Measurements from ENCODE around the gene PLD6.
"Not testable (repeated sequence)": the region's sequence is repeated elsewhere in the genome, so short reads cannot be mapped to it uniquely, and the experiment has no call there.

Gene PLD6

DNA sequence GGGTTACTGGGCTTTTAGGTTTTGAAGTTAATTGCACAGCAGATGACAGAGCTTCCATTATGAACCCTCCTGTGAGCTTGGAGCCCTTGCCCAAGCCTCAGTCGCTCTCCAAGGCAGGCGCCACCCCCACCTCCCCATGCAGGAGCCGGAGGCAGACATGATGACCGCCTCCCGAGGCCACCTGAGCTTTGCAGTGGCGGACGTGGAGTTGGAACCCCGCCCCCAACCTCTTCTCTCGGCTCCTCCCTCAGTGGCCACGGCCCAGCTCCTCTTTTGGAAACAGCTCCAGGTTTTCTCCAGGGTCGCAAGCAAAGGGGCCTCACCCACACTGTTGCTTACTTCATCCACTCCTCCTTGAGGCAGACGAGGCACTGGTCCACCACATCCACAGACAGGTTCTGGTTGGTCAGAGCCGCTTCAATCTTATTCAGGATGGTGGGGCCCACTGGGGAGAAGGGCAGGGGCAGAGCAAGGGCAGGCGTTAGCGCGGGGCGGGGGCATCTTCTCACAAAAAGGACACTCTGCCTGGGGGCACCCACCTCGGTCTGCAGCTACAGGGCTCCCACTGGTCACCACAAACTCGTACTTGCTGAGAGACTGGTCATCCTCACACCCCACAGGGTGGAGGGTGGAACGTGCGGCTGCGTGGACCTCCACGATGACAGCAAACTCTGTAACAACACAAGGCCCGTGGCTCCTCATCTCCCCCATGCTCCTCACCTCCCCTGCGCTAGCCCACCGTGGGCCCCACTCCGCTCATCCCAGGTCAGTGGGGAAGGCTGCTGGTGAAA, 8.7 kb upstream of the PLD6 start:
- H3K27ac Mint-ChIP-seq = no peak overlapping the region
- H3K4me3 Mint-ChIP-seq = no peak overlapping the region
- DNase-seq (ENCODE audit: low spot score in 2 of 2) (no peak), ATAC-seq (no peak)
- no peaks in the 10 kb centered on the region for H3K9me3 Mint-ChIP-seq
- peaks cover 75% of the 10 kb centered on the region for H3K36me3 Mint-ChIP-seq
- no peaks in the 10 kb centered on the region for H3K4me1 Mint-ChIP-seq

DNA sequence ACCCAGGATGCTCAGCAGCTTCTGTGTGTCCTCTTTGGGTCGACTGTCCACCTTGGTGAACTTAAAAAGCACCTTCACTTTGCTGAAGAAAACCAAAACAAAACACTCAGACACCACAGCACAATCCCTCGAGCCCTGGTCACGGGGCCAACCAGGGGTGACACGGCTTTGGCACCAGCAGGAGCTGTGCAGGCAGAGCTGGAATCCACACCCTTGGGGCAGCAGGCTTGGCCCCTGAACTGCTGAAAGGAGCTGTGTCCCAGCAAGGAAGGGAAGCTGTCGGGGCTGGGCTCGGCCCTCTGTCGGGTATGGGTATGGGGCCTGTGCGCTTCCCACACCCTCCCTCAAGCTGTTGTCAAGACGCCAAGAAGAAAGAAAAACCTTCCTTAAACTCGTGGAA, 7.6 kb upstream of the PLD6 start:
- Mint-ChIP-seq H3K4me3 (no peak overlapping the region), H3K36me3 (peaks cover 64% of the 10 kb centered on the region), H3K4me1 (no peaks in the 10 kb centered on the region), H3K27ac (no peak overlapping the region), H3K9me3 (no peaks in the 10 kb centered on the region)
- no peak for DNase-seq (ENCODE audit: low spot score in 2 of 2)
- no peak for ATAC-seq

DNA sequence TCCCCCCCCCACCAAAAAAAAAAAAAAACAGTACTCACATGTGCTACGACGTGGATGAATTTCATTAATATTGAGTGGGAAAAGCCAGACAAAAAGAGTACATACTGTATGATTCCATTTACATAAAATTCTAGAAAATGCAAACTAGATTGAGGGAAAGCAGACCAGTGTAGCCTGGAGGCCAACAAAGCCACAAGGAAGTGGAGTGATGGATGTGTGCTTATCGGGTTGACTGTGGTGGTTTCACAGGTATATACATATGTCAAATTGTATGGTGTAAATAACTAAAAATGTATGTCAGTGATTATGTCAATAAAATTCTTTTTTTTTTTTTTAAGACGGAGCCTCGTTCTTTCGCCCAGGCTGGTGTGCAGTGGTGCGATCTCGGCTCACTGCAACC, 1.9 kb upstream of the PLD6 start:
- ATAC-seq (no peak), DNase-seq (ENCODE audit: low spot score in 2 of 2) (no peak)
- Mint-ChIP-seq H3K4me1 (peaks cover 27% of the 10 kb centered on the region), H3K27ac (no peak overlapping the region), H3K36me3 (peaks cover 39% of the 10 kb centered on the region), H3K9me3 (no peaks in the 10 kb centered on the region), H3K4me3 (no peak overlapping the region)

DNA sequence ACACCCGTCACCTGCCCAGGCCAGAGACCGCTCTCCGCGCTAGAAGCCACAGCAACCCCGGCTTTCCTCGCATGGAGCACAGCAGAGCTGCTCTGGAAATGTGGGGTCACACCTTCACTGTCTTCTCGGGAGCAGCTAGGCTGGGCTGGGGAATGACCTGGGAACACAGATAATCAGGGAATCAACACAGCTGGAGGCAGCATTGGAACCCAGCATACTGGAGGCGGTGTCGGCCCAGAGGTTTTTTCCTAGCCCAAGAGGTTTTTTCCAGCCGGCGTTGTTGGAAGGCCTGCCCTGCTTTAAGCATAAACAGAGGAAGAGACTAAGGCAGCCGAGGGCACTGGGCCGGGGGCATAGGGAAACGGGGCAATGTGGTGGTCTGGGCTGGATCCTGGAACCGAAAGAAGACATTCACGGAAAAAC, 791 bp upstream of the PLD6 start:
- peak overlapping the region; percentile 82 for H3K27ac Mint-ChIP-seq

DNA sequence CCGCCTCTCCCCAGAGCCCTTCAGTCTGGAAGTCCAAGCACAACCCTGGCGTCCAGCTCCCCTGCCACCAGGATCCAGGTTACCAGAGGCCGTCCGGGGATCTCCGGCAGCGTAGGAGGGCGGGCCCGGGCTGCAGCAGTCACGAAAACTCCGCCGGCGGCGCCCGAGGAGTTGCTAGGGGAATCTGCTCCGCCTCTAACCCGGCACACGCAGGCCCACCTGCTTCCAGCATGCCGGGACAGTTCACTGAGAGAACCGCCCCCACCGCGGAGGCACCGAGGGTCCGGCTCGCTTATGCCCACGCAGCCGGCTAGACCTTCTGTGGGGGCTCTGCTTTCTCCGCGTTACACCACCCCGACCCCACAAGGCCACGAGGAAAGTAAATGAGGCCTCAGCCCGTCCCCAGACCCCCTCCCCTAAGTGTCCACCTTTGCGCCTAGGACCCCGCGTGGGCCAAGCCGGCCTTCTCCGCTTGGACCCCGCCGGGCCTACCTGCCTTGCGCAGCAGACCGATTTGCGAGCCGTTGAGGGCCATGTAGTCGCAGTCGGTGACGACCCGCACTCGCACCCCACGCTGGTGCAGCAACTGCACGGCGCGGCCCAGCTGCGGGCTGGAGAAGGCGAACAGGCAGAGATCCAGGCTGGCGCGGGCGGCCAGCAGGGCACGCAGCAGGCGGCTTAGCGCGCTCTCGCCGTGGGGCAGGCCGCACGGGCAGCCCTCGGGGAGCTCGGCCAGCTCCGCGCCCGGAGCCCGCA, 587 bp downstream of the PLD6 start:
- peak; percentile 44 to 80 for DNase-seq (ENCODE audit: low spot score in 2 of 2)

More for the DNA sequence above, 791 bp upstream of the PLD6 start:
- ATAC-seq (no peak), DNase-seq (ENCODE audit: low spot score in 2 of 2) (no peak)
- no peaks in the 10 kb centered on the region for H3K9me3 Mint-ChIP-seq
- H3K4me1 Mint-ChIP-seq = peaks cover 27% of the 10 kb centered on the region
- H3K36me3 Mint-ChIP-seq = peaks cover 39% of the 10 kb centered on the region
- H3K4me3 Mint-ChIP-seq = peak overlapping the region; percentile 78

DNA sequence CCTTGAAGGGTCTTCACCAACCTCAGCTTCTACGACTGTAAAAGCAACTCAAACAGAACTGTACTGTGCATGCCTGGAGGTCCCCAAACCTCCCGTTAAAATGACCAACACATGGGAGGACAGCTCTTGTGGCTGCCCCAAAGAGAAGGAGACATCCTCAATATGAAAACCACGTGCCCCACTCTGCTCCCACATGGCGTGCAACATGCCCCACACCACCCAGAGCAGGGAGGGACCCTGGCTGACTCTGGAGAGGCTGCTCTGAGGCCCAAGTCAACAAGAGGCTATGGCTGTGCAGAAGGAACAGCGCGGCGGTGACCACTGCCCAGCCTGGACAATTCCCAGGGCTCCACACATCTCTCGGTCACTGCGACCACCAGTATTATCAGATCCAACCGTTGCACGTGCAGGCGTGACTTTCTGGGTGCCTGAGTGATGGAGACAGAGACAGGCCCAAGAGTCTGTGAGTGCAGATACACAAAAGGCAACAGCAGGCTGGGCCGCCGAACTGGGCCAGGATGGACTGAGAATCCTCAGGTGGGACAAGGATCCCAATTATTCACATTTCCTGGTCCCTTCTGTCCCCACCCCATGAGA, 1.4 kb downstream of the PLD6 start:
- ATAC-seq (no peak), DNase-seq (ENCODE audit: low spot score in 2 of 2) (no peak)
- Mint-ChIP-seq H3K27ac (peak overlapping the region; percentile 95), H3K4me1 (peaks cover 27% of the 10 kb centered on the region), H3K9me3 (no peaks in the 10 kb centered on the region), H3K36me3 (peaks cover 57% of the 10 kb centered on the region), H3K4me3 (peak overlapping the region; percentile 78)

More for the DNA sequence above, 587 bp downstream of the PLD6 start:
- ATAC-seq = peak; percentile 71
- Mint-ChIP-seq H3K4me1 (peaks cover 27% of the 10 kb centered on the region), H3K36me3 (peaks cover 51% of the 10 kb centered on the region), H3K4me3 (peak overlapping the region; percentile 78), H3K9me3 (no peaks in the 10 kb centered on the region), H3K27ac (peak overlapping the region; percentile 95)

DNA sequence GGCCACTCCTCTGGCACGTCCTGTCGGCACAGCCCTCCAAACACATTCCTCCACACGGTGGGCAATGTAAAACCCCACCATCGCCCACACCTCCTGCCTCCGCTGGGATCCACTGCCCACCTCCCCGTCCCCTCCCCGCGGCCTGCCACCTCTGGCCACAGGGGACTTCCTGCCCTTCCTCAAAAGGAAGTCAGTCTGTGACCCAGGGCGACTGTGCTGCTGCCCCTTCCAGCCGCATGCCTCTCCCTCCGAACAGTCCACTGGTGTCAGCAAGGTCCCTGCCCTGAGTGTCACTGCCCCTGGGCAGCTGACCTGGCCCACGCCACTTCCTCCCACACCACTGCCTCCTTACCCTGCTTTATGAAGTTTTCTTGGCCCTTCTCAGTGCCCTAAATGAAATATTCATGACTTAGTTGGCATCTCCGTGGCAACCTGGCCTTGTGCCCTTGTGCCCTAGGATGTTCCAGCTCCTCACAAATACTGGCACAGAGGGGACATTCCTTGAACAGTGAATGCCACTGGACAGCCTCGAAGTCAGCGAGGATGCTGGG, 2.0 kb downstream of the PLD6 start:
- DNase-seq (ENCODE audit: low spot score in 2 of 2) (peak in 1 of 2 donors; percentile 63), ATAC-seq (no peak)
- Mint-ChIP-seq H3K4me3 (peak overlapping the region; percentile 78), H3K4me1 (peaks cover 27% of the 10 kb centered on the region), H3K9me3 (no peaks in the 10 kb centered on the region), H3K27ac (peak overlapping the region; percentile 95), H3K36me3 (peaks cover 57% of the 10 kb centered on the region)

DNA sequence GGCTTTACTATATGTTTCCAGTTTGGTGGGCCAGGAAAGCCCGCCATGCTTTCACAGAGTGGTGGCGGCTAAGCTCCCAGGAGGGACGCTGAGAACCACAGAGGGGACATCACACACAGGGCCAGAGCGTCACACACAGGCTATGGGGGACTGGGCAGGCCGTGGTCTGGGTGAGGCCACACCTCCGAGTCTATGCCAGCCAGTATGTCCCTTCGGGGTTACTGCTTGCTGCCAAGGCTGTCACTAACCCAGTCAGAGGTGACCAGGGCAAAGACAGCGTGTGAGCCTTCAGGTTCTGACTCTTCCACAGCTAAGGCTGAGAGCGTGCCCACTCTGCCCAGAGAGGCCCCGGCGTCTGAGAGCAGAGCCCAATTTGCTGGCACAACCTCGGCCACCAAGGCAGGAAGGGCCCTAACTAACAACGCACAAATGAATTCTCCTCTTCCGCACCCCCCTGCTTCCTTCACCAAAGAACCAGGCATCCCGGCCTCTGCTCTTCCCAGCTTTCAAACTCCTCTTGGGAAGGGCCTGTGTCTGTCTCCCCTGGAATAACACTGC, 2.9 kb downstream of the PLD6 start:
- DNase-seq (ENCODE audit: low spot score in 2 of 2) (no peak), ATAC-seq (no peak)
- H3K27ac Mint-ChIP-seq = peak overlapping the region; percentile 95
- peaks cover 63% of the 10 kb centered on the region for H3K36me3 Mint-ChIP-seq
- no peaks in the 10 kb centered on the region for H3K9me3 Mint-ChIP-seq
- H3K4me1 Mint-ChIP-seq = peaks cover 27% of the 10 kb centered on the region
- H3K4me3 Mint-ChIP-seq = peak overlapping the region; percentile 78

DNA sequence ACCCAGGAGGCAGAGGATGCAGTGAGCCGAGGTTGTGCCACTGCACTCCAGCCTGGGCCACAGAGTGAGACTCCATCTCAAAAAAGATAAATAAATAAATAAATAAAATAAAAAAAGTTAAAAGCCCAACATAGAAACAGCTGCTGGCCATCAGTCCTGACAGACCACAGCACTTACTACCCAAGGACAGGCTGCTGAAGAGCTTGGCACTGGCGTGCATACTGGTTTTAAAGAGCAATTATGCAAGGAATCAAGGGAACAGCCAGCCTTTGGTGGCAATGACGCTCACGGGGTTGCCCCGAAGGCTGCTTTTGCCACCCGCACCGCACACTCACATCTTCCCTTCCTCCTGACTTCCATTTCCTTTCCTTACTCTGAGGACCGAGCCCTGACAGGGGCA, 4.2 kb downstream of the PLD6 start:
- no peak for DNase-seq (ENCODE audit: low spot score in 2 of 2)
- Mint-ChIP-seq H3K4me1 (peaks cover 32% of the 10 kb centered on the region), H3K4me3 (no peak overlapping the region), H3K27ac (peak overlapping the region; percentile 34), H3K9me3 (no peaks in the 10 kb centered on the region), H3K36me3 (peaks cover 64% of the 10 kb centered on the region)
- ATAC-seq = no peak

DNA sequence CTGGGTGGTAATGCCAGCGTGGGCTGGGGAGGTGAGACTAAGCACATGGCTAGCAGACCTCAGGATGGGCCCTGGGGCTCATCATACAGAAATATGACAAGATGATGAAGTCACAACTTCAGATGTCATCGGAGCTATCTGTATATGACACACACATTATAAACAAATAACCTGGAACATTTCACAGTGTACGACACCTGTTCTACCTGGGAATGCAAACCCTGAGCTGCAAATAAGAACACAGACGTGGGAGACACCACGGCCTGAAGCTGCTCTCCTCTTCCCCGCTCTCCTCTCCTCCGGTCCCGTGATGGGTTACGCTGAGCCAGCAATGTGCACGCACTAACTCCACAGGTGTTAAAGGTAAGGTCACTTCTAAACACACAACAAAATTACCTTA, 4.9 kb downstream of the PLD6 start:
- peak overlapping the region; percentile 34 for H3K27ac Mint-ChIP-seq
- no peaks in the 10 kb centered on the region for H3K9me3 Mint-ChIP-seq
- DNase-seq (ENCODE audit: low spot score in 2 of 2) = no peak
- no peak overlapping the region for H3K4me3 Mint-ChIP-seq
- peaks cover 58% of the 10 kb centered on the region for H3K36me3 Mint-ChIP-seq
- peaks cover 27% of the 10 kb centered on the region for H3K4me1 Mint-ChIP-seq
- ATAC-seq = no peak

DNA sequence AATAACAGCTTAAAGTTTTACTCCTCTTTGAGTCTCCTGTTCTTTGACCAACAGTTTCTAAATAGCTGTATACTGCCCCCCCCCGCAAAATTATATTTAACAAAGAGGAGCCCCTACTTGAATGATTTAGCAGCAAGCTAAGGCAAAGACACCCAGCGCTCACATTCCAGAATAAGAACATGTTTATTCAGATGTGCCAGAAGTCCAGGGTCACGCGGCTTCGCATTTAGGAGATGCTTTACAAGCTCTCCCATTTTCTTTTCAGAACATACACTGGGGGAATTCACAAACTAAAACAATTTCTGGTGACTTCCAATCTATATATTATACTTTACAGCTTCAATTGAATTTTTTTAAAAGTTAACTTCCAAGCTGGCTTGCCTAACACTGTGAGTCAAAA, 5.3 kb downstream of the PLD6 start:
- no peak for DNase-seq (ENCODE audit: low spot score in 2 of 2)
- H3K4me1 Mint-ChIP-seq = peaks cover 27% of the 10 kb centered on the region
- no peaks in the 10 kb centered on the region for H3K9me3 Mint-ChIP-seq
- H3K27ac Mint-ChIP-seq = peak overlapping the region; percentile 60
- H3K4me3 Mint-ChIP-seq = no peak overlapping the region
- ATAC-seq = no peak
- peaks cover 56% of the 10 kb centered on the region for H3K36me3 Mint-ChIP-seq

DNA sequence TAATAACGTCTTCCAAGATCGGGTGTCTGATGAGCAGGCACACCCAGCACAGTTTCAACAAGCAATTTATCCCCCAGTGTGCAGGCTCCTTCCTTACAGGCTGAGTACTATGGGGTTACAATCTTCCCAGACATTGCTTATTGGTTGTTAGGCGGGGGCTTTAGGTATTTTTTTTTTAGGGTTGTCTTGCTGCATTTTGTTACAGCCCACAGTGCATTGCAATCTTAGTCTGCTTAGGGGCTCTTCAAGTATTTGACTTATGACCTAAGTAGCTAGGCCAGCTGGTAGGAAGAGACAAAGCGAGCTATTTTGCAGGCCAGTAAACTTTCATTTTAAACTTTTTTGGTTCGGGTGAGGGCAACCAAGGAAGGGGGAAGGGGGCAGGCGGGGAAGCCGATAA, 5.8 kb downstream of the PLD6 start:
- DNase-seq (ENCODE audit: low spot score in 2 of 2) (no peak), ATAC-seq (no peak)
- H3K36me3 Mint-ChIP-seq = peaks cover 56% of the 10 kb centered on the region
- H3K27ac Mint-ChIP-seq = peak overlapping the region; percentile 60
- peaks cover 27% of the 10 kb centered on the region for H3K4me1 Mint-ChIP-seq
- no peak overlapping the region for H3K4me3 Mint-ChIP-seq
- no peaks in the 10 kb centered on the region for H3K9me3 Mint-ChIP-seq

DNA sequence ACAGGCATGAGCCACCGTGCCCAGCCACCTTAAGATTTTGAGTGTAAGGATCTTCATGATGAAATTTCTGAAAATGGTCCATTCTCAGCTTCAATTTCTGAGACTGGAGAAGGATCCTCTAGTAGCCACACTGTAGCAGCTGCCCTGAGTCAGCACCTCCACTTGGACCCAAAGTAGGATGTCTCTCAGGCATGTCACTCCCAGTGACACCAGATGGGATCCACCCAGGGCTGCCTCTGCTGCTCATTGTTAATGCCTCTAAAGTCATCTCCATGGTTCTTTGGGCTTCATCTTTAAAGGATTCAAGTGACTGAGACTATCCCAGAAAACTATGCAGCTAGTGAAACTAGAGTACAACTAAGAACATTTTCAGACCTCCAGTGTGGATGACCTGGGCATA, 7.9 kb downstream of the PLD6 start:
- no peak overlapping the region for H3K27ac Mint-ChIP-seq
- no peak overlapping the region for H3K4me3 Mint-ChIP-seq
- no peaks in the 10 kb centered on the region for H3K9me3 Mint-ChIP-seq
- ATAC-seq (no peak), DNase-seq (ENCODE audit: low spot score in 2 of 2) (no peak)
- H3K36me3 Mint-ChIP-seq = peaks cover 40% of the 10 kb centered on the region
- peaks cover 9% of the 10 kb centered on the region for H3K4me1 Mint-ChIP-seq

DNA sequence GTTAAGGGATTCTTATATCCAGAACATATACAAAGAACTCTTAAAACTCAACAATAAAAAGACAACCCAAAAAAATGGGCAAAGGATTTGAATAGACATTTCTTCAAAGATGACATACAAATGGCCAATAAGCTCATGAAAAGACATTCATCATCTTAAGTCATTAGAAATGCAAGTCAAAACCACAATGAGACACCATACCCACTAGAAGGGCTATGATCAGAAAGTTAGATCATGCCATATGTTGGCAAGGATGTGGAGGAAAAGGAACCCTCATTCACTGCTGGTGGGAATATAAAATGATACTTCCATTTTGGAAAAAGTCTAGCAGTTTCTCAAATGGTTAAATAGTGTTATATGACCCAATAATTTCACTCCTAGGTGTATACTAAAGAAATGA, 9.4 kb downstream of the PLD6 start:
- H3K4me3 Mint-ChIP-seq = no peak overlapping the region
- DNase-seq (ENCODE audit: low spot score in 2 of 2) (no peak), ATAC-seq (no peak)

DNA sequence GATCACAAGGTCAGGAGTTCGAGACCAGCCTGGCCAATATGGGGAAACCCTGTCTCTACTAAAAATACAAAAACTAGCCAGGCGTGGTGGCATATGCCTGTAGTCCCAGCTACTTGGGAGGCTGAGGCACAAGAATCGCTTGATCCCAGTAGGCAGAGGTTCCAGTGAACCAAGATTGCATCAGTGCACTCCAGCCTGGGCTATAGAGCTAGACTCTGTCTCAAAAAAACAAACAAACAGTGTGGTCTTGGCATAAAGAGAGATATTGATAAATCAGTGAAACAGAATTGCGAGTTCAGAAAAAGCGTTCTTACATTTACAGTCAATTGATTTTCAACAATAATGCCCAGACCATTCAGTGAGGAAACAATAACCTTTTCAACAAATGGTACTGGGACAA, 10.7 kb downstream of the PLD6 start:
- not testable (repeated sequence) for H3K9me3 Mint-ChIP-seq; DNase-seq (ENCODE audit: low spot score in 2 of 2); ATAC-seq; H3K4me1 Mint-ChIP-seq; H3K4me3 Mint-ChIP-seq; H3K27ac Mint-ChIP-seq
- peaks cover 15% of the 10 kb centered on the region for H3K36me3 Mint-ChIP-seq

More for the DNA sequence above, 9.4 kb downstream of the PLD6 start:
- Mint-ChIP-seq H3K27ac (no peak overlapping the region), H3K36me3 (peaks cover 25% of the 10 kb centered on the region), H3K9me3 (no peaks in the 10 kb centered on the region), H3K4me1 (peaks cover 9% of the 10 kb centered on the region)
